Muscle of back (tissue), 11 donors: ENCODE data around the gene PHF10. TPM values are rescaled to one million over a fixed set of nuclear protein-coding genes. Genes with fewer than 3 reads are reported as not detected.
A peak's percentile ranks its signal among the peaks of the same experiment; 100 is the strongest.

ENCODE experiments used
- DNase-seq, 3 donors: peaks; one replicate each; pipeline versions ENCODE4 v3.0.0 to v3.0.0-alpha.2; 2013
- polyA plus RNA-seq, 10 donors: library from polyadenylated mRNA; unstranded; fragments of 120-200 nt; gene quantifications; one replicate each; pipeline ENCODE4 v1.2.1, GENCODE V29; 2013; ENCODE audit not compliant: insufficient read length in 10 of 10

The PHF10 gene
- polyA plus RNA-seq, 10 donors: 62.2 to 96.2 (median 80.8) TPM

DNA sequence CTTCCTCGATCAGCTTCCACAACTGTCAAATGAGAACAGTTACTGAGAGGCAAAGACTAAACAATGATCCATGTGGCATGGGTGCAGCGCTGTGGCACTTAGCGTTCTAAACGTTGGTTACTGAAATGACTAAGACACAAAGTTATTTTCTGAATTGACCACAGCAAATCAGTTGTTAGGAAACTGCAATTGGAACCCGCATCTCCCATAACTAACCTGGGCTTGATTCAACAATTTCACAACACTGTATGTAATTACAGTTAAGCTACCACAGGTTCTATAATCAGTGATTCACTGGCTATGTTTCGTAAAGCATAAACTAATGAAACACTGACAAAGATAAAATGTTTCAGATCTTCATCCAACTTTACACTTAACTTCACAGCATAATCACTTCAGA lies 35.0 kb downstream of the PHF10 start:
- DNase-seq: no peak

GRCh38 chr6:169685860-169686259 lies 38.4 kb downstream of the PHF10 start:
- no peak for DNase-seq

- no peak for DNase-seq
These were observed 40.2 kb downstream of the PHF10 start for GRCh38 chr6:169684056-169684455.

DNA sequence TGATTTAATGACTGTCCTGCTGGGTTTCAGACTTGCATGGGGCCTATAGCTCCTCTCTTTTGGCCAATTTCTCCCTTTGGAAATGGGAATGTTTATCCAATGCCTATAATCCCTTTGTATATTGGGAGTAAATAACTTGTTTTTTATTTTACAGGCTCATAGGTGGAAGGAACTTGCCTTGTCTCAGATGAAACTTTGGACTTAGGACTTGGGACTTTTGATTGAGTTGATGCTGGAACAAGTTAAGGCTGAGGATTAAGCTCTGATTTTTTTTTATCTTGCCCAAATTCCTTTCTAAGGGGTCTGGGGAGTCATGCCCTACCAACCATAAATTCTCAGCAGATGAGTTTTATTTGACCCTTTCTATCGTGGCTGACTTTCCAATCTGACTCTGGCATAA lies 46.0 kb downstream of the PHF10 start:
- DNase-seq: no peak

- no peak for DNase-seq
These were observed 47.2 kb downstream of the PHF10 start for GRCh38 chr6:169677096-169677495.

GRCh38 chr6:169675011-169675410 lies 49.3 kb downstream of the PHF10 start:
- DNase-seq: no peak

- no peak for DNase-seq
These were observed 52.7 kb downstream of the PHF10 start for GRCh38 chr6:169671563-169671962.

GRCh38 chr6:169669889-169670288 lies 54.4 kb downstream of the PHF10 start:
- DNase-seq: peak in 1 of 3 donors; percentile 30

DNA sequence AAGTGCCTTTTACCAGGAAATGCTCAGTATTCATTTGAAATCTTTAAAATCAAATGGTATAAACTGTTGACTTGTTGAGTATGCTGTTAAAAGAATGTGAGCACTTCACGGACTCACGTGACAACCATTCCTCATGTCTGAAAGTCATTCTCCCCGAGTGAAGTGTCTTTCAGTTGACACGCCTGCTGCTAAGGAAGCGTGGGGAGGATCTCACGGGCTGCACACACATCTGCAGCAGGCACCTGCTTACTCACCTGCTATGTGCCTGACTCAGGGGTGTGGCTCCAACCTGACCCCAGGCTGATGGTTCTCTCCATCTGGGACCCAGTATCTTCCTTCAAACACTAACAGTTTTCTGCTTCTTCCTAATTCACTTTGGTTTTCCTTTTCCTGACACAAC lies 55.2 kb downstream of the PHF10 start:
- no peak for DNase-seq

- no peak for DNase-seq
These were observed 56.0 kb downstream of the PHF10 start for GRCh38 chr6:169668203-169668847.

DNA sequence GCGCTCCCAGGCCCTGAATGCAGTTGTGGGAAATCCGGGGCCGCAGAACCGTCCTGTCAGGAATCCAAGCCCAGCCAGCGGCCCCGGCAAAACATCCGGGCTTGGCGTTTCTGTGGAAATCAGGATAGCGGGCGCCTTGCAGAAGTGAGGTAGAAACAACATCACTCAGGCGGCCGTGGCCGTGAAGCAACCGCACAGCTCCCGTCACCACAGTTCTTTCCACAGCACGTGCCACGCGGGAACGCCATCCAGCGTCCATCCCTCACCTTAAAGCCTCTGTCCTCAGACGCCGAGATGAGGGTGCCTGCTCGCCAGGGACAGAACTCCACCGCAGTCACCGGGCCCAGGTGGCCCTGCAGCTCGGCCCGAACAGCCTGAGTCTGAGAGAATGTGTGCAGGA lies 56.6 kb downstream of the PHF10 start:
- DNase-seq: no peak

DNA sequence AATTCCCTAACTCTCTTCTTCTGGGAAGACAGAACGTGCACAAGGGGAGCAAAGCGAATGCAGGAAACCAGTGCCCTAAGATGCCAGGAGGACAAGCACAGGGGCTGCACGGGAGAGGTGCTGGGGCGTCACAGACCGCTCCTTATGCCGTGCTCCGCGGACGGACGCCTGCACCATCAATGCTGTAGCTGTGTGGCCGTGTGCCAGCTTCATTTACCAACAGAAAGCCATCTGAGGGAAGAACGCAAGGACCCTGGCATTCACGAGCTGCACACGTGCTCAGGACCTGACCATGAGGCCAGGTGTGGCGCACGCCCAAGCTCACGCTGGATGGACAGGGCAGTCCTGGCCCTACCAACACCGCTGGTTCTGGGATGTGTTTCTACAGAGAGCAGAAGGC lies 57.9 kb downstream of the PHF10 start:
- DNase-seq: no peak

GRCh38 chr6:169665289-169665688 lies 59.0 kb downstream of the PHF10 start:
- DNase-seq: no peak

- no peak for DNase-seq
These were observed 60.1 kb downstream of the PHF10 start for GRCh38 chr6:169664227-169664626.

DNA sequence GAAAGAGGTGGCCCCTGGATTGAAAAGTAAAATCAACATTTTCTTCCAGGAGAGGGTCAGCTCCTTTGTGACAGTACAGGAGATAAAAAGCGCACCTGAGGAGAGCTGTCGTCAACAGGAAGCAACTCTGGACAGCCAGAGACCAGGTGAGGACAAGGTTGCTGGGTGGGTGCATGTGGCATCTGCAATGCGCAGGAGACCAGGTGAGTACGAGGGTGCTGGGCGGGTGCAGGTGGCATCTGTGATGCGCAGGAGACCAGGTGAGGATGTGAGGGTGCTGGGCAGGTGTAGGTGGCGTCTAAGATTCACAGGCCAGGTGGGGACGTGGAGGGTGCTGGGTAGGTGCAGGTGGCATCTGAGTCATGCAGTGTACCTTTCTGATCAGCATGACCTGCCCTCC lies 60.8 kb downstream of the PHF10 start:
- no peak for DNase-seq

- DNase-seq: no peak
These were observed 62.9 kb downstream of the PHF10 start for GRCh38 chr6:169661391-169661756.

DNA sequence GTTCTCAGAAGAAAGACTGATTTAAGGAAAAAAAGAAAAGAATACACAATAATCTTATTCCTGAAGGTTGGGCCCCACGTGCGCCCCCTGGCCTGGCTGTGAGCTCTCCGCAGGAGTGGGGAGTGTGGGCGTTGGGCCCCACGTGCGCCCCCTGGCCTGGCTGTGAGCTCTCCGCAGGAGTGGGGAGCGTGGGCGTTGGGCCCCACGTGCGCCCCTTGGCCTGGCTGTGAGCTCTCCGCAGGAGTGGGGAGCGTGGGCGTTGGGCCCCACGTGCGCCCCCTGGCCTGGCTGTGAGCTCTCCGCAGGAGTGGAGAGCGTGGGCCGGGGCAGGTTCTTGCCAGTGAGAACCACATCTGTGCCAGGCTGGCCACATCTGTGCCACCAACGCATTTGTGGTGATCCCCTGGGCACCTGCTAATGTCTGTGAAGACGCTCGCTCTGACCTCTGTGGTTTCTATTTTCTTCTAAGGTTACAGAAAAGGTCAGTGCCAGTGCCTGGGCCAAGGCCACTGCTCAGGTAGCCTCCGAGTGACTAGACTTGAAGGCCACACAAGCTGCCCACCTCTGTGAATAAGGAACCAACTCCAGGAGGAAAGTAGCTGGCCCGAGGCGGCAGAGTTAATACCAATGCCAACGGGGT lies 63.4 kb downstream of the PHF10 start:
- no peak for DNase-seq

GRCh38 chr6:169659820-169660610 lies 64.3 kb downstream of the PHF10 start:
- DNase-seq: no peak

DNA sequence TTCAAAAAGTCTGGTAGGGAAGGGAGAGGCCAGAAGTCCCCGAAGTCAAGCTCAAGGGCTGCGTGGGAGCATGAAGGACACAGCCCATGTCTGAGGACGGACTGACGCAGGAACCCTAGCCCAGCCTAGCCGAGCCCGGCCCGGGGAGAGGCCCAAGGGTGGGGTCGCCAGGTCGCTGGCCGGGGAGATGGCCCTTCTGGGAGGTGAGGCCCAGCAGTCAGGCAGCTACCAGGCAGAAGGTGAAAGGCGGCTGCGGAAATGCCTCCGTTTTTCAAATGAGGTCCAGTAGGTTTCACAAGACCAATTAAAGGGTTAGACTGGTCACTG lies 67.1 kb downstream of the PHF10 start:
- DNase-seq: no peak

GRCh38 chr6:169656546-169657283 lies 67.6 kb downstream of the PHF10 start:
- DNase-seq: no peak

DNA sequence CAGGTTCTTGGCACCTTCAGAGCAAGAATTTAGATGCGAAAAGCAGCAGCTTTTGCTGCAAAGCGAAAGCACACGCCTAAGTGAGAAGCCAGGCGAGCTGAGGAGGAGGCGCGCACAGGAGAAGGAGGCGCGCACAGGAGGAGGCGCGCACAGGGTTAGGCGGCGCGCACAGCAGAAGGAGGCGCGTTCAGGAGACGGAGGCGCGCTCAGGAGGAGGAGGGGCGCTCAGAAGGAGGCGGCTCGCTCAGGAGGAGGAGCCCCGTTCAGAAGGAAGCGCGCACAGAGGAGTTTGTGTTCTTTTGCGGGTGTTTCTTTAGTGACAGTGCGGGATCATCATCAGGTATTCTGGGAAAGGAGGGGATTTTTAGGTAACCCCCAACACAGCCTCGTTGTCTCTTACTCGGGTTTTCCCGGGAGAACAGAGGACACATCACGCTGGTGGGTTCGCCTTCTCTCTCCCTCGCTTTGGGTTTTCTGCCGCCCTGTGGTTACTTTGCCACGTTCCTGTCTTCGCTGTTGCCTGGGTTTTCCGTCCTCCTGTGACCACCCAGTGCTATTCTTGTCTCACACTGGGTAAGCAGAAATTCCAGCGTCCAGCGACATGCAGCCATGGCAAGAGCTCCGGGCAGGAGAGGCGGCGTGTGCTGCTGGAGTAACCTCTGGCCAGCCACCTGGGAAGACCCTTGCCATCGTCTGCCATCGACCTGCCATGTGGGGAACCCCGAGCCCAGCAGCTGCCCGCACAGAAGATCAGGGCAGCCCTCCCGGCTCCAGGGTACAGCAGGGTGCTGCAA lies 69.5 kb downstream of the PHF10 start:
- peak in 2 of 3 donors; percentile 67 to 85 for DNase-seq
